HepG2 (cell line): ENCODE measurements around the gene FCHO1. TPM values are rescaled to one million over a fixed set of nuclear protein-coding genes. Genes with fewer than 3 reads are reported as not detected.
A peak's percentile ranks its signal among the peaks of the same experiment; 100 is the strongest.

ENCODE experiments used
- CCAR2 ChIP-seq: fragments of 200-400 bp; formaldehyde crosslinking; optimal IDR thresholded peaks from 2 replicates; pipeline ENCODE3; 2018; ENCODE audit warnings: low read depth, mild to moderate bottlenecking, low read length, moderate library complexity
- GATAD1 ChIP-seq: IDR thresholded peaks from 2 replicates; pipeline ENCODE4 v1.6.1; 2016; ENCODE audit warnings: missing genetic modification reagents, missing compliant biosample characterization
- HDAC1 ChIP-seq: sonication (generic); formaldehyde crosslinking; IDR thresholded peaks from 2 replicates; pipeline ENCODE4 v1.5.1; 2020; ENCODE audit warnings: mild to moderate bottlenecking, missing genetic modification reagents
- HHEX ChIP-seq: IDR thresholded peaks from 2 replicates; pipeline ENCODE4 v1.6.1; 2016; ENCODE audit warnings: control low read depth
- HIC2 ChIP-seq: sonication (generic); formaldehyde crosslinking; IDR thresholded peaks from 2 replicates; pipeline ENCODE4 v1.9.0; 2022; ENCODE audit warnings: low read depth, missing genetic modification reagents
- KDM5A ChIP-seq: fragments of 200-600 bp; sonication (generic); IDR thresholded peaks from 2 replicates; pipeline ENCODE4 v1.7.0; 2018; ENCODE audit warnings: antibody characterized with exemption, mild to moderate bottlenecking, low read length, borderline replicate concordance
- KMT2B ChIP-seq: IDR thresholded peaks from 2 replicates; pipeline ENCODE4 v1.6.1; 2016; ENCODE audit warnings: missing genetic modification reagents, missing compliant biosample characterization
- MEIS2 ChIP-seq: sonication (generic); formaldehyde crosslinking; IDR thresholded peaks from 2 replicates; pipeline ENCODE4 v1.9.0; 2021; ENCODE audit warnings: mild to moderate bottlenecking, missing genetic modification reagents
- NAIF1 ChIP-seq: sonication (generic); formaldehyde crosslinking; IDR thresholded peaks from 2 replicates; pipeline ENCODE4 v1.5.0; 2020; ENCODE audit warnings: mild to moderate bottlenecking, missing genetic modification reagents, borderline replicate concordance
- SMAD3 ChIP-seq: sonication (generic); formaldehyde crosslinking; IDR thresholded peaks from 2 replicates; pipeline ENCODE4 v1.4.0; 2020; ENCODE audit warnings: missing genetic modification reagents
- SOX5 ChIP-seq: IDR thresholded peaks from 2 replicates; pipeline ENCODE4 v1.6.1; 2016; ENCODE audit warnings: borderline replicate concordance
- SP5 ChIP-seq: IDR thresholded peaks from 2 replicates; pipeline ENCODE4 v1.6.1; 2016; ENCODE audit warnings: low read depth, borderline replicate concordance
- TGIF2 ChIP-seq: IDR thresholded peaks from 2 replicates; pipeline ENCODE4 v1.6.1; 2016; ENCODE audit warnings: control low read depth, missing compliant biosample characterization
- YY1 ChIP-seq: IDR thresholded peaks from 2 replicates; pipeline ENCODE4 v1.6.1; 2011; ENCODE audit warnings: low read length, low read depth, moderate library complexity, mild to moderate bottlenecking; ENCODE audit not compliant: insufficient read depth, insufficient replicate concordance
- ZBTB3 ChIP-seq: sonication (generic); formaldehyde crosslinking; IDR thresholded peaks from 2 replicates; pipeline ENCODE4 v1.4.0; 2020; ENCODE audit warnings: low read depth, mild to moderate bottlenecking, moderate library complexity, missing genetic modification reagents, borderline replicate concordance
- ZBTB43 ChIP-seq: sonication (generic); formaldehyde crosslinking; conservative IDR thresholded peaks from 2 replicates; pipeline ENCODE4 v1.4.0; 2020; ENCODE audit warnings: missing genetic modification reagents
- ZKSCAN5 ChIP-seq: sonication (generic); formaldehyde crosslinking; IDR thresholded peaks from 2 replicates; pipeline ENCODE4 v1.5.1; 2020; ENCODE audit warnings: mild to moderate bottlenecking, missing genetic modification reagents
- ZNF335 ChIP-seq: sonication (generic); formaldehyde crosslinking; IDR thresholded peaks from 2 replicates; pipeline ENCODE4 v1.4.0; 2020; ENCODE audit warnings: missing genetic modification reagents
- ZNF703 ChIP-seq: sonication (generic); formaldehyde crosslinking; IDR thresholded peaks from 2 replicates; pipeline ENCODE4 v1.5.1; 2020; ENCODE audit warnings: missing genetic modification reagents, mild to moderate bottlenecking, moderate library complexity, borderline replicate concordance
- polyA plus RNA-seq, 8 experiments: library from polyadenylated mRNA; depleted of rRNA in 3 of 8; stranded (reverse) in 7 of 8; unstranded in 1 of 8; fragments of >200 nt; fragmentation: Illumina TruSeq in 4 of 8; extraction: Trizol in 4 of 8; gene quantifications; 2 replicates each; pipeline versions ENCODE4 v1.2.1 to v1.2.3, GENCODE V29; 2011 to 2016; ENCODE audit warnings: low read depth in 4 of 8, missing spikeins in 1 of 8, mixed read lengths in 1 of 8; ENCODE audit not compliant: insufficient read depth in 1 of 8
- total RNA-seq, 5 experiments: library from RNA; depleted of rRNA; stranded (reverse); fragments of >200 nt; fragmentation: Illumina TruSeq; extraction: Trizol; gene quantifications; 2 replicates each; pipeline ENCODE4 v1.2.3, GENCODE V29; 2016; ENCODE audit warnings: low read depth in 1 of 5
- TF ChIP-seq, protein P1 (sequence below): sonication (generic); formaldehyde crosslinking; IDR thresholded peaks from 2 replicates; pipeline ENCODE4 v1.8.1; 2023; ENCODE audit warnings: mild to moderate bottlenecking, inconsistent platforms, moderate library complexity, missing genetic modification reagents, borderline replicate concordance
- TF ChIP-seq, protein P2 (sequence below): sonication (generic); formaldehyde crosslinking; conservative IDR thresholded peaks from 2 replicates; pipeline ENCODE4 v1.4.0; 2020; ENCODE audit warnings: missing genetic modification reagents
- TF ChIP-seq, protein P3 (sequence below): sonication (generic); formaldehyde crosslinking; IDR thresholded peaks from 2 replicates; pipeline ENCODE4 v1.8.1; 2023; ENCODE audit warnings: missing genetic modification reagents, mild to moderate bottlenecking, borderline replicate concordance

FCHO1 gene
- total and polyA plus RNA-seq, 2 of the 13 experiments (the other 11 are each of a cell fraction or from before 2014, with no cell fraction given) = 1.3 to 3.1 TPM

- peak; percentile 75; the same call in 1 of the 2 replicates for TF ChIP-seq HIC2 (CRISPR knock-in tag)
- TF ChIP-seq ZNF703 (CRISPR knock-in tag) = no peak
- no peak for TF ChIP-seq GATAD1 (CRISPR knock-in tag)
- TF ChIP-seq HDAC1 (CRISPR knock-in tag) = peak; percentile 51; the same call in 1 of the 2 replicates
- TF ChIP-seq HHEX = no peak
- TF ChIP-seq CCAR2 = no peak
- no peak; the same call in 1 of the 2 replicates for TF ChIP-seq KMT2B (CRISPR knock-in tag)
- TF ChIP-seq SOX5 (CRISPR knock-in tag) = 0 out of 2 replicates have a peak, but pooled peaks have one; percentile 17
- no peak for TF ChIP-seq ZKSCAN5
- TF ChIP-seq ZBTB43 (CRISPR knock-in tag) = no peak
- TF ChIP-seq SP5 (CRISPR knock-in tag) = peak; percentile 31; the same call in 1 of the 2 replicates
- TF ChIP-seq, protein P1, sequence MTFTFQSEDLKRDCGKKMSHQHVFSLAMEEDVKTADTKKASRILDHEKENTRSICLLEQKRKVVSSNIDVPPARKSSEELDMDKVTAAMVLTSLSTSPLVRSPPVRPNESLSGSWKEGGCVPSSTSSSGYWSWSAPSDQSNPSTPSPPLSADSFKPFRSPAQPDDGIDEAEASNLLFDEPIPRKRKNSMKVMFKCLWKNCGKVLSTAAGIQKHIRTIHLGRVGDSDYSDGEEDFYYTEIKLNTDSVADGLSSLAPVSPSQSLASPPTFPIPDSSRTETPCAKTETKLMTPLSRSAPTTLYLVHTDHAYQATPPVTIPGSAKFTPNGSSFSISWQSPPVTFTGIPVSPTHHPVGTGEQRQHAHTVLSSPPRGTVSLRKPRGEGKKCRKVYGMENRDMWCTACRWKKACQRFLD (CRISPR knock-in tag) = no peak
- TF ChIP-seq, protein P2, sequence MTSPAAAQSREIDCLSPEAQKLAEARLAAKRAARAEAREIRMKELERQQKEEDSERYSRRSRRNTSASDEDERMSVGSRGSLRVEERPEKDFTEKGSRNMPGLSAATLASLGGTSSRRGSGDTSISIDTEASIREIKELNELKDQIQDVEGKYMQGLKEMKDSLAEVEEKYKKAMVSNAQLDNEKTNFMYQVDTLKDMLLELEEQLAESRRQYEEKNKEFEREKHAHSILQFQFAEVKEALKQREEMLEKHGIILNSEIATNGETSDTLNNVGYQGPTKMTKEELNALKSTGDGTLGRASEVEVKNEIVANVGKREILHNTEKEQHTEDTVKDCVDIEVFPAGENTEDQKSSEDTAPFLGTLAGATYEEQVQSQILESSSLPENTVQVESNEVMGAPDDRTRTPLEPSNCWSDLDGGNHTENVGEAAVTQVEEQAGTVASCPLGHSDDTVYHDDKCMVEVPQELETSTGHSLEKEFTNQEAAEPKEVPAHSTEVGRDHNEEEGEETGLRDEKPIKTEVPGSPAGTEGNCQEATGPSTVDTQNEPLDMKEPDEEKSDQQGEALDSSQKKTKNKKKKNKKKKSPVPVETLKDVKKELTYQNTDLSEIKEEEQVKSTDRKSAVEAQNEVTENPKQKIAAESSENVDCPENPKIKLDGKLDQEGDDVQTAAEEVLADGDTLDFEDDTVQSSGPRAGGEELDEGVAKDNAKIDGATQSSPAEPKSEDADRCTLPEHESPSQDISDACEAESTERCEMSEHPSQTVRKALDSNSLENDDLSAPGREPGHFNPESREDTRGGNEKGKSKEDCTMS (CRISPR knock-in tag) = no peak
- TF ChIP-seq TGIF2 (CRISPR knock-in tag) = no peak
- TF ChIP-seq YY1 = no peak
- TF ChIP-seq SMAD3 = no peak
- TF ChIP-seq MEIS2 (CRISPR knock-in tag) = no peak
- no peak for TF ChIP-seq ZNF335 (CRISPR knock-in tag)
- no peak for TF ChIP-seq KDM5A
- TF ChIP-seq, protein P3, sequence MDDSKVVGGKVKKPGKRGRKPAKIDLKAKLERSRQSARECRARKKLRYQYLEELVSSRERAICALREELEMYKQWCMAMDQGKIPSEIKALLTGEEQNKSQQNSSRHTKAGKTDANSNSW (CRISPR knock-in tag) = no peak
- no peak for TF ChIP-seq ZBTB3 (CRISPR knock-in tag)
- TF ChIP-seq NAIF1 = no peak
Observed at GRCh38 chr19:17794731-17795494, 43.6 kb downstream of the FCHO1 start, which contains the start of gene B3GNT3 (continued).
